Panc1 (cell line): ENCODE results near the gene FAM117A. TPM values are rescaled to one million over a fixed set of nuclear protein-coding genes. Genes with fewer than 3 reads are reported as not detected.

Source experiments
- ATAC-seq: fragments of 200-7000 bp; cut with Tn5 transposase; 2 replicates; pipeline ENCODE4 v1.9.1; 2020; ENCODE audit warnings: mild to moderate bottlenecking, moderate library complexity
- BruUV-seq: library from RNA; stranded (reverse); fragments of 400-500 nt; replicated peaks from 2 replicates; lab custom pipeline; 2021; lab: Mats Ljungman, UMichigan
- CTCF ChIA-PET: fragments of 300-600 bp; sonication (Branson Sonifier 250); formaldehyde crosslinking; loops from one replicate; lab custom pipeline; 2022; ENCODE audit warnings: antibody characterized with exemption; lab: Charles Lee
- POLR2A ChIA-PET: fragments of 300-600 bp; sonication (Branson Sonifier 250); formaldehyde crosslinking; loops from one replicate; lab custom pipeline; 2022; ENCODE audit warnings: antibody characterized with exemption; lab: Charles Lee
- DNase-seq: peaks from one replicate; pipeline ENCODE4 v3.0.0-alpha.2; 2010; ENCODE audit warnings: low read depth, low spot score
- H3K27ac ChIP-seq: 2 replicates; pipeline ENCODE4 v1.5.1; 2011; ENCODE audit warnings: mild to moderate bottlenecking, low read length, inconsistent platforms
- H3K27me3 ChIP-seq: fragments of 200-500 bp; sonication (Bioruptor generic); 2 replicates; pipeline ENCODE4 v1.6.0; 2014; ENCODE audit warnings: low read length, inconsistent platforms; ENCODE audit not compliant: control insufficient read depth, insufficient read depth
- H3K36me3 ChIP-seq: fragments of 200-500 bp; sonication (Bioruptor generic); 2 replicates; pipeline ENCODE4 v1.5.1; 2014; ENCODE audit warnings: inconsistent platforms, mild to moderate bottlenecking, low read length, moderate library complexity; ENCODE audit not compliant: control insufficient read depth, insufficient read depth
- H3K4me1 ChIP-seq: 2 replicates; pipeline ENCODE4 v1.5.1; 2011; ENCODE audit warnings: inconsistent platforms, mild to moderate bottlenecking, low read length, moderate library complexity; ENCODE audit not compliant: control insufficient read depth, insufficient read depth
- H3K4me3 ChIP-seq, 2 experiments: 2 replicates each; pipeline ENCODE4 v1.5.1; 2011 to 2012; ENCODE audit warnings: low read depth in 2 of 2, low read length in 2 of 2, mild to moderate bottlenecking in 2 of 2, inconsistent platforms in 1 of 2, moderate library complexity in 1 of 2
- H3K9me3 ChIP-seq: fragments of 200-500 bp; sonication (Bioruptor generic); 2 replicates; pipeline ENCODE4 v1.5.1; 2014; ENCODE audit warnings: low read depth, mild to moderate bottlenecking, inconsistent platforms, low read length, moderate library complexity; ENCODE audit not compliant: control insufficient read depth, insufficient read depth
- POLR2AphosphoS5 ChIP-seq: IDR thresholded peaks from 2 replicates; pipeline ENCODE4 v1.6.1; 2012; ENCODE audit warnings: mild to moderate bottlenecking, low read depth, low read length, moderate library complexity
- SIN3A ChIP-seq: IDR thresholded peaks from 2 replicates; pipeline ENCODE4 v1.6.1; 2012; ENCODE audit warnings: low read depth, mild to moderate bottlenecking, low read length, moderate library complexity, borderline replicate concordance; ENCODE audit not compliant: insufficient read depth
- TCF7L2 ChIP-seq: IDR thresholded peaks from 2 replicates; pipeline ENCODE4 v1.6.1; 2011; ENCODE audit warnings: mild to moderate bottlenecking, low read depth, low read length, inconsistent platforms
- in situ Hi-C: cut with HindIII; loops from 2 replicates; pipeline ENCODE4 v1.10.0; 2016; ENCODE audit warnings: low sequenced_read_pairs, low pct_unique_long_range_greater_than_20kb
- intact Hi-C: fragments of 100-400 bp; cut with micrococcal nuclease; formaldehyde crosslinking; loops from one replicate; pipeline ENCODE4 v1.10.0; 2022; ENCODE audit not compliant: unreplicated experiment
- total RNA-seq: library from RNA; stranded (reverse); gene quantifications from one replicate; pipeline ENCODE4 v1.2.1, GENCODE V29; 2021; ENCODE audit not compliant: unreplicated experiment
- TF ChIP-seq, protein P1 (sequence below), 2 experiments: IDR thresholded peaks; 2 replicates each; pipeline ENCODE4 v1.6.1; 2011 to 2012; ENCODE audit warnings: low read depth in 2 of 2, control low read depth in 1 of 2, low read length in 1 of 2, mild to moderate bottlenecking in 1 of 2, moderate library complexity in 1 of 2; ENCODE audit not compliant: insufficient read depth in 1 of 2
- TF ChIP-seq, protein P2 (sequence below): fragments of 450-650 bp; IDR thresholded peaks from 2 replicates; pipeline ENCODE4 v1.5.1; 2017; ENCODE audit warnings: mild to moderate bottlenecking

Gene FAM117A
- total RNA-seq, 1 experiment from 2014 or later: 8.0 TPM

DNA sequence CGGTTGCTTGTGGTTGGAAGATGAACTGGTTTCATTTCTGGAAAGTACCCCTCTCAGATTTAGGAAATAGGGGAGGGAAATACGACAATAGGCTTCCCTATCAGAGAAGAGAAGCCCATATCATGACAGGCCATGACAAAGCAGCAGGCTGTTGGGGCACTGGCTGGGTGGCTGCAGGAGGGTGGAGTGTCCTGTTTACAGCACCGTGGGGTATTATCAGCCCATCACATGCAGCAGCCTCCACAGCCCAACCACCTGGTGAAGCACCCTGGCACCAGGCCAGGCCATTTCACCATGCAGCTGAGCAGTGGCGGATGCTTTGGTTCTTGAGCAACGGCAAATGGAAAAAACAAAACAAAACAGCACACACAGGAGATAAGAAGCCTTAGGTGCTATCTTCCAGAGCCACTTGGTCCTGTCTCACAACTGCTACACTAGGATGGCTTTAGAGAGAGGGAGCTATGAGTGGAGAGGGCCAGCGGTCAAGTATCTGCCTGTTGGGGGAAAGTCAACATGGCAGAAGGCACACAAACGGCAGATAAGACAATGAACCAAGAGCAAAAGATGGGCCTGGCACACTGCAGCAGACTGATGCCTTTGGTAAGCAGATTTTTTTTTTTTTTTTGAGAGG is 24.2 kb downstream of the FAM117A start:
- intact Hi-C loops: no loop called here
- no peaks in the 10 kb centered on the region for H3K9me3 ChIP-seq
- H3K27me3 ChIP-seq: peaks cover 4% of the 10 kb centered on the region; the same call in 1 of the 2 replicates
- H3K27ac ChIP-seq: no peak overlapping the region
- ATAC-seq (no peak), DNase-seq (no peak)
- TF ChIP-seq, protein P1, sequence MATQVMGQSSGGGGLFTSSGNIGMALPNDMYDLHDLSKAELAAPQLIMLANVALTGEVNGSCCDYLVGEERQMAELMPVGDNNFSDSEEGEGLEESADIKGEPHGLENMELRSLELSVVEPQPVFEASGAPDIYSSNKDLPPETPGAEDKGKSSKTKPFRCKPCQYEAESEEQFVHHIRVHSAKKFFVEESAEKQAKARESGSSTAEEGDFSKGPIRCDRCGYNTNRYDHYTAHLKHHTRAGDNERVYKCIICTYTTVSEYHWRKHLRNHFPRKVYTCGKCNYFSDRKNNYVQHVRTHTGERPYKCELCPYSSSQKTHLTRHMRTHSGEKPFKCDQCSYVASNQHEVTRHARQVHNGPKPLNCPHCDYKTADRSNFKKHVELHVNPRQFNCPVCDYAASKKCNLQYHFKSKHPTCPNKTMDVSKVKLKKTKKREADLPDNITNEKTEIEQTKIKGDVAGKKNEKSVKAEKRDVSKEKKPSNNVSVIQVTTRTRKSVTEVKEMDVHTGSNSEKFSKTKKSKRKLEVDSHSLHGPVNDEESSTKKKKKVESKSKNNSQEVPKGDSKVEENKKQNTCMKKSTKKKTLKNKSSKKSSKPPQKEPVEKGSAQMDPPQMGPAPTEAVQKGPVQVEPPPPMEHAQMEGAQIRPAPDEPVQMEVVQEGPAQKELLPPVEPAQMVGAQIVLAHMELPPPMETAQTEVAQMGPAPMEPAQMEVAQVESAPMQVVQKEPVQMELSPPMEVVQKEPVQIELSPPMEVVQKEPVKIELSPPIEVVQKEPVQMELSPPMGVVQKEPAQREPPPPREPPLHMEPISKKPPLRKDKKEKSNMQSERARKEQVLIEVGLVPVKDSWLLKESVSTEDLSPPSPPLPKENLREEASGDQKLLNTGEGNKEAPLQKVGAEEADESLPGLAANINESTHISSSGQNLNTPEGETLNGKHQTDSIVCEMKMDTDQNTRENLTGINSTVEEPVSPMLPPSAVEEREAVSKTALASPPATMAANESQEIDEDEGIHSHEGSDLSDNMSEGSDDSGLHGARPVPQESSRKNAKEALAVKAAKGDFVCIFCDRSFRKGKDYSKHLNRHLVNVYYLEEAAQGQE (IDR thresholded peaks at IDR 0.05; ENCODE audit: insufficient read depth in 1 of 2, low read depth in 2 of 2, low read length in 1 of 2): no peak
- TF ChIP-seq SIN3A (no peak), POLR2AphosphoS5 (no peak), TCF7L2 (no peak)
- TF ChIP-seq, protein P2, sequence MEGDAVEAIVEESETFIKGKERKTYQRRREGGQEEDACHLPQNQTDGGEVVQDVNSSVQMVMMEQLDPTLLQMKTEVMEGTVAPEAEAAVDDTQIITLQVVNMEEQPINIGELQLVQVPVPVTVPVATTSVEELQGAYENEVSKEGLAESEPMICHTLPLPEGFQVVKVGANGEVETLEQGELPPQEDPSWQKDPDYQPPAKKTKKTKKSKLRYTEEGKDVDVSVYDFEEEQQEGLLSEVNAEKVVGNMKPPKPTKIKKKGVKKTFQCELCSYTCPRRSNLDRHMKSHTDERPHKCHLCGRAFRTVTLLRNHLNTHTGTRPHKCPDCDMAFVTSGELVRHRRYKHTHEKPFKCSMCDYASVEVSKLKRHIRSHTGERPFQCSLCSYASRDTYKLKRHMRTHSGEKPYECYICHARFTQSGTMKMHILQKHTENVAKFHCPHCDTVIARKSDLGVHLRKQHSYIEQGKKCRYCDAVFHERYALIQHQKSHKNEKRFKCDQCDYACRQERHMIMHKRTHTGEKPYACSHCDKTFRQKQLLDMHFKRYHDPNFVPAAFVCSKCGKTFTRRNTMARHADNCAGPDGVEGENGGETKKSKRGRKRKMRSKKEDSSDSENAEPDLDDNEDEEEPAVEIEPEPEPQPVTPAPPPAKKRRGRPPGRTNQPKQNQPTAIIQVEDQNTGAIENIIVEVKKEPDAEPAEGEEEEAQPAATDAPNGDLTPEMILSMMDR: no peak
- BruUV-seq: no TSS peak
- H3K36me3 ChIP-seq: no peaks in the 10 kb centered on the region
- in situ Hi-C loops: no loop called here
- no peak overlapping the region for H3K4me3 ChIP-seq
- CTCF ChIA-PET: no interaction called here
- H3K4me1 ChIP-seq: no peaks in the 10 kb centered on the region
- POLR2A ChIA-PET: no interaction called here

DNA sequence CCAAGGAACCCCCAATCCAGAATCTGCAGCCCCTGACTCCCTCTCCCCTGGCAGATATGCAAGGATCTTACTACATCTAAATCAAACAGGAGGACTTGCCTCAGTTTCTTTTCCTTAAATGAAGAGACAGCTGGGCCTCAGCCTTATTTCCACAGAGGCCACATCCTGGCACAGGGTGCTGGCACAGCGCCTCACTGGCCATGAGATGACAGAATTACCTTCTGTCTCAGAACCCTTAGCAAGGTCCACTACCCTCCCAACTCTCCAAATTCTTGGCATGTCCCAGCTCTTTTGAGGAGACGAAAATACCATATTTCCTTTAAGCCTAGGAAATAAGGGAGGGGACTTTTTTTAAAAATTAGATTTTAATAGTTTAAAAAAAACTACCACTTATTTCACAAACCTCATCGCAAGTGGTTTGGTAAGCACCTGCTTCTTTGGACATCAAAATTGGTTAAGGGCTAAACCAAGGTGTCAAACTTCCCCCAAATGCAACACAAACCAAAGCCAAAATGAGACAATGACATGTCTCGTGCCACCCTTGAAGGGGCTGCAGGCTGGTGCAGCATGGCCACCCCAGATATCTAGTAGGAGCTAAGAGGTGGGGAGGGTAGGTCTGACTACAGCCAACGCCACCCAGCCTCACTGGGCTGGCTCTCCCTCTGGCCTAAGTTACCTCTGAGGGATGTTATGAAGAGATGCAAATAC is 25.3 kb downstream of the FAM117A start:
- no peaks in the 10 kb centered on the region for H3K9me3 ChIP-seq
- in situ Hi-C loops (no loop called here), intact Hi-C loops (no loop called here)
- no TSS peak for BruUV-seq
- TF ChIP-seq, protein P1 (IDR thresholded peaks at IDR 0.05; ENCODE audit: insufficient read depth in 1 of 2, low read depth in 2 of 2, low read length in 1 of 2): no peak
- TF ChIP-seq POLR2AphosphoS5 (no peak), SIN3A (no peak), TCF7L2 (no peak)
- TF ChIP-seq, protein P2: no peak
- H3K4me1 ChIP-seq: no peaks in the 10 kb centered on the region
- no peak for ATAC-seq
- H3K27ac ChIP-seq: no peak overlapping the region
- H3K36me3 ChIP-seq: no peaks in the 10 kb centered on the region
- POLR2A ChIA-PET: no interaction called here
- no peak for DNase-seq
- CTCF ChIA-PET: no interaction called here
- H3K4me3 ChIP-seq: no peak overlapping the region
- H3K27me3 ChIP-seq: peaks cover 4% of the 10 kb centered on the region; the same call in 1 of the 2 replicates
